Epithelial cell of proximal tubule (primary cell): ENCODE data around the gene PRSS27. TPM values are rescaled to one million over a fixed set of nuclear protein-coding genes. Genes with fewer than 3 reads are reported as not detected.

Experiments used
- DNase-seq: peaks from one replicate; pipeline ENCODE4 v3.0.0-alpha.2; 2011; ENCODE audit warnings: low read depth
- H3K4me3 ChIP-seq: 2 replicates; pipeline ENCODE4 v1.5.1; 2011; ENCODE audit warnings: low read depth, mild to moderate bottlenecking, low read length
- CTCF ChIP-seq: conservative IDR thresholded peaks from 2 replicates; pipeline ENCODE4 v1.5.1; 2012; ENCODE audit warnings: low read depth, mild to moderate bottlenecking, low read length
- total RNA-seq: library from RNA; depleted of rRNA; stranded (reverse); fragments of >200 nt; gene quantifications from 2 replicates; pipeline ENCODE4 v1.2.3, GENCODE V29; 2015

The PRSS27 gene
- total RNA-seq, 1 donor from 2014 or later = 0.92 TPM

- no peak for DNase-seq
- TF ChIP-seq CTCF = no peak
- H3K4me3 ChIP-seq = no peak overlapping the region
These were observed 10.4 kb downstream of the PRSS27 start for GRCh38 chr16:2709588-2709984.

GRCh38 chr16:2708955-2709587 lies 11.0 kb downstream of the PRSS27 start:
- H3K4me3 ChIP-seq = no peak overlapping the region
- no peak for TF ChIP-seq CTCF

GRCh38 chr16:2708290-2708639 lies 11.8 kb downstream of the PRSS27 start:
- no peak for TF ChIP-seq CTCF
- DNase-seq = no peak
- H3K4me3 ChIP-seq = no peak overlapping the region

More at GRCh38 chr16:2708955-2709587, 11.0 kb downstream of the PRSS27 start:
- DNase-seq = no peak

GRCh38 chr16:2707368-2708289 lies 12.4 kb downstream of the PRSS27 start:
- no peak for DNase-seq
- no peak for TF ChIP-seq CTCF
- no peak overlapping the region for H3K4me3 ChIP-seq

GRCh38 chr16:2706611-2707311 lies 13.3 kb downstream of the PRSS27 start:
- DNase-seq = no peak
- H3K4me3 ChIP-seq = no peak overlapping the region
- no peak for TF ChIP-seq CTCF

- TF ChIP-seq CTCF = no peak
- no peak for DNase-seq
- H3K4me3 ChIP-seq = no peak overlapping the region
These were observed 13.9 kb downstream of the PRSS27 start for GRCh38 chr16:2706085-2706484.
